ENCODE data around the gene MESP1.

MESP1 gene

GRCh38 chr15:89756897-89757296 is 5.8 kb upstream of the MESP1 start:
- no peak for DNase-seq

GRCh38 chr15:89755701-89756100 is 4.7 kb upstream of the MESP1 start:
- DNase-seq = no peak

- no peak for DNase-seq
Measured at GRCh38 chr15:89754361-89755154, 3.5 kb upstream of the MESP1 start.

GRCh38 chr15:89753855-89754254 is 2.8 kb upstream of the MESP1 start:
- no peak for DNase-seq

- no peak for DNase-seq
Measured at GRCh38 chr15:89751748-89752147, 699 bp upstream of the MESP1 start.

GRCh38 chr15:89749951-89750559 is 994 bp downstream of the MESP1 start:
- peak; percentile 71 for DNase-seq

- DNase-seq = no peak
Measured at GRCh38 chr15:89749526-89749925, 1.5 kb downstream of the MESP1 start.

GRCh38 chr15:89749054-89749453 is 2.0 kb downstream of the MESP1 start:
- no peak for DNase-seq

GRCh38 chr15:89747708-89748682 is 3.1 kb downstream of the MESP1 start:
- DNase-seq = no peak

GRCh38 chr15:89746386-89746780 is 4.7 kb downstream of the MESP1 start:
- DNase-seq = no peak

- DNase-seq = no peak
Measured at GRCh38 chr15:89745768-89746167, 5.3 kb downstream of the MESP1 start.

GRCh38 chr15:89745131-89745530 is 5.9 kb downstream of the MESP1 start:
- DNase-seq = no peak

- DNase-seq = no peak
Measured at GRCh38 chr15:89743594-89743993, 7.5 kb downstream of the MESP1 start.

- DNase-seq = no peak
Measured at GRCh38 chr15:89743011-89743410, 8.0 kb downstream of the MESP1 start.

GRCh38 chr15:89740137-89740536 is 10.9 kb downstream of the MESP1 start:
- peak; percentile 74 for DNase-seq

GRCh38 chr15:89735773-89736172 is 15.3 kb downstream of the MESP1 start:
- DNase-seq = no peak

GRCh38 chr15:89732451-89733172 is 18.4 kb downstream of the MESP1 start:
- DNase-seq = no peak

- no peak for DNase-seq
Measured at GRCh38 chr15:89731275-89731674, 19.8 kb downstream of the MESP1 start.

- no peak for DNase-seq
Measured at GRCh38 chr15:89728254-89728653, 22.8 kb downstream of the MESP1 start.

- no peak for DNase-seq
Measured at GRCh38 chr15:89725064-89725463, 26.0 kb downstream of the MESP1 start.

GRCh38 chr15:89724621-89725020 is 26.4 kb downstream of the MESP1 start:
- DNase-seq = no peak

- DNase-seq = no peak
Measured at GRCh38 chr15:89723031-89723430, 28.0 kb downstream of the MESP1 start.

- no peak for DNase-seq
Measured at GRCh38 chr15:89714775-89715174, 36.3 kb downstream of the MESP1 start.
